ENCODE data around the gene E2F4.

Gene E2F4

GRCh38 chr16:67199808-67200198 lies 7.8 kb downstream of the E2F4 start:
- no peak for TF ChIP-seq CTCF (conservative IDR thresholded peaks at IDR 0.05; ENCODE audit: low read depth, low read length)
- no peak for DNase-seq (ENCODE audit: low read depth)
- H3K4me3 ChIP-seq (ENCODE audit: low read depth, low read length), result no peak overlapping the region

- no peak for TF ChIP-seq CTCF (conservative IDR thresholded peaks at IDR 0.05; ENCODE audit: low read depth, low read length)
- DNase-seq (ENCODE audit: low read depth), result no peak
- no peak overlapping the region for H3K4me3 ChIP-seq (ENCODE audit: low read depth, low read length)
Observed at GRCh38 chr16:67200491-67200890, 8.5 kb downstream of the E2F4 start.

- no peak overlapping the region for H3K4me3 ChIP-seq (ENCODE audit: low read depth, low read length)
- DNase-seq (ENCODE audit: low read depth), result no peak
- TF ChIP-seq CTCF (conservative IDR thresholded peaks at IDR 0.05; ENCODE audit: low read depth, low read length), result no peak
Observed at GRCh38 chr16:67201411-67202345, 9.7 kb downstream of the E2F4 start.

- H3K4me3 ChIP-seq (ENCODE audit: low read depth, low read length), result no peak overlapping the region
- no peak for DNase-seq (ENCODE audit: low read depth)
- TF ChIP-seq CTCF (conservative IDR thresholded peaks at IDR 0.05; ENCODE audit: low read depth, low read length), result no peak
Observed at GRCh38 chr16:67202426-67202825, 10.5 kb downstream of the E2F4 start.

GRCh38 chr16:67202956-67203493 lies 11.1 kb downstream of the E2F4 start:
- DNase-seq (ENCODE audit: low read depth), result no peak
- H3K4me3 ChIP-seq (ENCODE audit: low read depth, low read length), result no peak overlapping the region
- TF ChIP-seq CTCF (conservative IDR thresholded peaks at IDR 0.05; ENCODE audit: low read depth, low read length), result no peak

- DNase-seq (ENCODE audit: low read depth), result no peak
- no peak overlapping the region for H3K4me3 ChIP-seq (ENCODE audit: low read depth, low read length)
- no peak for TF ChIP-seq CTCF (conservative IDR thresholded peaks at IDR 0.05; ENCODE audit: low read depth, low read length)
Observed at GRCh38 chr16:67204076-67204475, 12.1 kb downstream of the E2F4 start.
